Vagina (tissue), 2 donors: ENCODE results near the gene PSMA7.

Source experiments
- CTCF ChIP-seq, 3 experiments: fragments of 450-650 bp in 2 of 3; fragments of 200-600 bp in 1 of 3; sonication (generic) in 1 of 3; IDR thresholded peaks; one replicate each; pipeline ENCODE4 v1.5.1; 2017 to 2019; ENCODE audit warnings: antibody characterized with exemption in 3 of 3, mild to moderate bottlenecking in 2 of 3, moderate library complexity in 2 of 3
- POLR2A ChIP-seq, 2 donors: fragments of 450-650 bp; IDR thresholded peaks; one replicate each; pipeline ENCODE4 v1.6.1; 2017; ENCODE audit warnings: antibody characterized with exemption in 2 of 2, mild to moderate bottlenecking in 2 of 2, moderate library complexity in 2 of 2

- TF ChIP-seq POLR2A (IDR thresholded peaks at IDR 0.05) (no peak), CTCF (IDR thresholded peaks at IDR 0.05) (no peak)
Observed at GRCh38 chr20:62155428-62156253, 12.4 kb upstream of the PSMA7 start.
